ENCODE measurements around the gene VAC14.
"Not testable (repeated sequence)": the region's sequence is repeated elsewhere in the genome, so short reads cannot be mapped to it uniquely, and the experiment has no call there.

VAC14 gene

DNA sequence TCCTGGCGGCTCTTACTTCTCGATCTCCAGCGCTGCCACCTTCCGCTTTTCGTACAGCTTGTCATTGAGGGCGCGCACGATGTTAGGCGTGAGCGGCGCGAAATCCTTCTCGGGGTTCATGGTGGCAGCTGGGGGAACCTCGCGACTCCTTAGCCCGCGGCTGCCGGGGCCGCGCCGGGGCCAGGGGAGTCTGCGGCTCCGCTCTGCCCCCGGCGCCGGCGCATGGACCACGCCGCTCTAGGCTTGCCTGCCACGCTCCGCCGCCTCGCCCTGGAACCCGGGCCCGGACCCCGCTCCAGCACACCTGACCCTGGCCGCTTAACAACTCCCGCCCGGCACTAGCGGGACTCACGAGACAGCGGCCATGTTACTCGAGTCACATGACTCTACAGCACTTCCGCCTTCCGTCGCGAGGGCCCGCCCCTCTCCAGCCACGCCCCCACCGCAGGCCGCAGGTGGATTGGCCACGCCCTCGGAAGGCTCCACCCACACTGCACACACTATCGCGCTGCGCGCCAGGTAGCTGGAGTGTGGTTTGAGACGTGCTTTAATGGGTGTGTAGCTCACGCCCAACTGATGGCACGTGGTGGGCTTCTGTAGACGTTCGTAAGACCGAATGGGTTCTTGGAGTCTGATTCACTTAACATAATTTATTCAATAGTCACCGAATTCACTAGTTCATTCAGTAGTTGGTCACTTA, at the start of gene VAC14:
VAC14 (minus strand) TSS at position 378 of the 700 bp plus-strand sequence; CDS start at position 120, 258 bp downstream.
- peak; percentile 92 to 96 for DNase-seq (ENCODE audit: extremely low read depth in 1 of 2, low read depth in 1 of 2)

DNA sequence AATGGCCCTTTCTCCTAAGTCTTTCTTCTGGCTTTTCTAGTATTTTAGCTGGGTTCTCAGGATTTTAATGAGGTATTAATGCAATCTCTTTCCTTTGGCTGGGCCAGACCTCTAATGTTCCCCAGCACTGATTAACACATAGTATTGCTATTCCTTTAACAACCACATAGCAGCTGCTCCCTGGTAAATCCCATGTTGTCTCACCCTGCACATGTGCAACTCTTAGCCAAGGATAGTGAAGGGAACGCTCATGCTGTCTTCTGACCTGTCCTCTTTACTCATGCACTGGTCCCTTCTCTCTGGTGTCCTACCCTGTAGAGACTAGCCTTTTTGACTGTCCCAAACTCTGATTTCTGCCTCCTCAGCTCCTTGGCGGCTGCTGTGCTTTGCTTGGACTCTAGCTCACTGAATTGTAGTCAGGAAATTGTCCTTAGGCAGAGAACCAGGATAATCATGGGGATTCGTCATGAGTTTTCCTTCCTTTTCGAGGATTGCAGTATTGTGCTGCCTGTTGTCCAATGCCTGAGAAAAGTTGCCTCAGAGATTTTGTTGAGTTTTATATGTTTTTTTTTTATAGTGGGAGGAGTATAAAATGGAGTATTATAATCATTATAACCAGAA, 22.6 kb upstream of the VAC14 start:
- not testable (repeated sequence) for DNase-seq (ENCODE audit: extremely low read depth in 1 of 2, low read depth in 1 of 2)

DNA sequence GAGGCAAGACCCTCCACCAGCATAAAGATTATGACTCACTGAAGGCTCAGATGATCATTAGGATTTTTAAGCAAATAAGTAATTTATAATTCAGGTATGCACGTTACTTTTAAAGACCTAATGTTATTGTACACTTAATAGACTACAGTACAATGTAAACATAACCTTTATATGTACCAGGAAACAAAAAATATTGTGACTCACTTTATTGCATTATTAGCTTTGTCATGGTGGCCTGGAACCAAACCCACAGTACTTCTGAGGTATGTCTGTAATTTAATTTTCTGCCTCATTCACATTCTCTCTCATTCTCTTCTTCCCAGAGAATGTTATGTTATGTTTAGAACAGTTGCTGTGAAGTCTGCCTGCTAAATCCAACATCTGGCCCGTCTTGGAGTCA, 21.8 kb upstream of the VAC14 start:
- not testable (repeated sequence) for DNase-seq (ENCODE audit: extremely low read depth in 1 of 2, low read depth in 1 of 2)

DNA sequence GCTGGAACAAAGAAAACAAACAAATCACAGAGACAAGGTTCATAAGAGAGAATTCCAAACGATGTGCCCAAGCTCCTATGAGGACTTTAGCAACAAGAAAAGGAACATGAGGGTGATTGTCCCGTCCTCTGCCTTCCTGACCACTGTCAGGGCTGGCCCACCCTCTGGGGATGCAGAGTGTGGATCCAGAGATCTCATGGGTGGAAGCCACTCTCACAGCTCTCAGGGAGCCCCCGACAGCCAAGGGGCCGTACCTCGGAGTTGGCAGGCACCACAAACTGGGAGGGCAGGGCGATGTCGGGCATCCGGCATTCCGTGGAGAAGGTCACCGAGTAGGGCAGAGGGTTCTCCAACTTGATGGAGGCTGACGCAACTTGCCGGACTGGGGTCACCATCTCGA, 17.1 kb upstream of the VAC14 start:
- not testable (repeated sequence) for DNase-seq (ENCODE audit: extremely low read depth in 1 of 2, low read depth in 1 of 2)

DNA sequence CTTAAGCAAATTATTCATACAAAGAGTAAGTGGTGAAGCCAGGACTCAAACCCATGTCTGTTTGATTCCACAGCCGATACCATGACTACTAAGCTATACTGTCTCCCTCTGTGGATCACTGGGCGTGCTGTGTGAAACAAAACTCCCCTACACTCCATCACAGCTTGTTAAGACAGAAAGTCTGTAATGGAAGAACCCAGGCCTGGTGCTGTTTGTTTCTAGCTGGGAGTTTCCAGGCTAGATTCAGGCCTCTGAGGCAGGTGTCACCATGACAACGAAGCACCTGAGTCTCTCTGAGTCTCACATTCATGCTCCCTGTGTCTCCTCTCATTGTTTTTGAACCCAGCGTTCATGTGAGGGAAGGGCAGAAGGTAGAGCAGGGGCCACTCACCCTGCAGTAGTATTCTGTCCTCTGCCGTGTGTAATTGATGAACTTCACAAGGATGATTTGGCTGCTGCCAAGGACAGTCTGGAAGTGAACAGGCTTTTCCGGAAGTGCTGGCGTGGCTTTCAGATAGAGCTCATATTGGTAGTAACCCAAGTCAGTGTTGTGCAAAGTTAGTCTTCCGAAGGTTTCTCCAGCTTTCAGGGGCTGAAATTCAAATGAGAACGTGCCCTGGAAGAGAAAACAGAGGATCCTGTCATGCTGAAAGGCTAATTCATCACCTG, 8.6 kb upstream of the VAC14 start:
- DNase-seq (ENCODE audit: extremely low read depth in 1 of 2, low read depth in 1 of 2), result no peak

DNA sequence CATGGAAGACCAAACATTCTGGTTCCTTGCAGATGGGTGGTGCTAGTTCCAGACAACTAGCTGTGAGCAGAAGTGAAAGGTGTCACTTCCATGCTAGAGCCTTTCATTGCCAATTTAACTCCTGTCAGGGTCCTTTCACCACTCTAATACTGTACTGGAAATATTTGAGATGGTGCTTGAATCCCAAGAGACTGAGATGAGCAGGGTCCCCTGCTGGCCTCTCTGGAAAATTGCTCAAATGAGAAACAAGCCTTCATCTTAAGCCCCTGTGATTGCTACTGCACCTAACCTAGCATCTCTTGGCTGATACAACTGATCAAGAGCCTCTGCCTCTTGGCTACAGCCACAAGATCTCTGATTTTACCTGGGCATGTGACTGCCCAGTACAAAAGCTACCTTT, 7.4 kb upstream of the VAC14 start:
- no peak for DNase-seq (ENCODE audit: extremely low read depth in 1 of 2, low read depth in 1 of 2)

DNA sequence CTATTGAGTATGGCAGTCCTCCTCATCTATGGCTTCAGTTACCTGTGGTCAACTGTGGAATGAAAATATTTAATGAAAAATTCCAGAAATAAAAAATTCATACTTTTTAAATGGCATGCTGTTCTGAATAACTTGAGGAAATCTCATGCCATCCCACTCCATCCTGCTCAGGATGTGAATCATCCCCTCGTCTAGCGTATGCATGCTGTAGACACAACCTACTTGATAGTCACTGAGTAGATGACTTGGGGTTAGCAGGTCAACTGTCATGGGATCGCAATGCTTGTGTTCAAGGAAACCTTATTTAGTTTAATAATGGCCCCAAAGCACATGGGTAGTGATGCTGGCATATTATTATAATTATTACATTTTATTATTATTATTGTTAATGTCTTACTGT, 4.8 kb upstream of the VAC14 start:
- DNase-seq (ENCODE audit: extremely low read depth in 1 of 2, low read depth in 1 of 2), result no peak

DNA sequence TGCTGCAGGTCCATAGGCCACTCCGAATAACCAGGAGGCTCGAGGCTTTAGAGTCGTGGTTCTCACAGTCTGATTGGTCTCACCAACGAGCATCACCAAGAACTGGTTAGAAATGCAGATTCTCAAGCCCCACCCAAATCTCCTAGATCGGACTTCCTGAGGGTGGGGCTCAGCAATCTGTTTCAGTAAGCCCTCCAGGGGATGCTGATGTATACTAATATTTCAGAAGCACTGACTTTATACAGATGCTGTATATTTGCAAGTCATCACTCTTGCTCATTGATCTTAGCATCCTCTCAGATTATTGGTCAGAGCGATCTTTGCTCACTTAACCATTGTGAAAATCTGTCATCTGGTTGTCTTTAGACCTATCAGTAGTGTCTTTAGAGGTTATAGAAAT, 4.4 kb upstream of the VAC14 start:
- DNase-seq (ENCODE audit: extremely low read depth in 1 of 2, low read depth in 1 of 2), result no peak

DNA sequence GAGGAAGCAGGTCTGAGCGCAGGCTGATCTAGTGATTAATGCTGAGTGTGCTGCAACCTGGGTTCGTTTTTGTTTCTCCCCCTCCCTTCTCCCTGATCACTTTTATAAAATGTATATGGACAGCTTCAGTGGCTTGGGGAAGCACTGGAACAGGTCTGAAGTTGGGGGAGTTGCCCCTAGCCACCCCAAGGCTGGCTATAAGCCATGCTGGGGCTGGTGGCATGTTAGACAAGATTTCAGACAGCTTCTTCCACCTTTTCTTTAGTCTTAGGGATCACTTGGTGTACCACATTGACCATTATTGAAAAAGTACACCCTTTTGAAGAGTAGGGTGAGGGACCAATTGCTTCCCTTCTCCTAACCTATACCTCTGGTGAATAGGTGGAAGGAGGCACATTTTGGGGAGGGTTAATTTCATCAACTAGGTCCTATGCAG, 3.8 kb upstream of the VAC14 start:
- no peak for DNase-seq (ENCODE audit: extremely low read depth in 1 of 2, low read depth in 1 of 2)

DNA sequence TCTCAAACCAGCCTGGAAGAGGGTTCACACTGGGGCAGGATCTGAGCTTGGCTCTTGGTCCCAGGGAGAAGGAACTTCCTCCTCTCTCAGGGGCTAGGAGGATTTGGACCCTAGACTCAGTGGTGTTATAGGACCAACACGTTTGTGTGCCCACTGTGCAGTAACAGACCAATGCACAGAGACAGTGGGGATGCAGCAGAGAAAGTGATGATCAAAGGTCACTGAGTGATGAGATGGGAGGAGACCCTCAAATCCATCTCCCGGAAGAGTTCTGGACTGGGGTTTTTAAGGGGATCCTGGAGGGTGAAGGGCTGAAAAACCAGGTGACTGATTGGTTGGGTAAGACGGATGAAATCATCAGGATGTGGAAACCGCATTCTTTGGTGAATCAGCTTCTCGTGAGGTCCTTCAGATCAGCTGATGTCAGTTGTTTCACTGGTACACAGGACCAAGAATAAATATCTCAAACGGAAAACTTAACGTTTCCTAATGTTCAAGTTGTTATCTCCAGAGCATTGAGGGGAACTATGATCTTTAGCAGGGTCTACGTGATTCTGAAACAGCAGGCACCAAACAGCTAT, 3.3 kb upstream of the VAC14 start:
- DNase-seq (ENCODE audit: extremely low read depth in 1 of 2, low read depth in 1 of 2), result no peak

DNA sequence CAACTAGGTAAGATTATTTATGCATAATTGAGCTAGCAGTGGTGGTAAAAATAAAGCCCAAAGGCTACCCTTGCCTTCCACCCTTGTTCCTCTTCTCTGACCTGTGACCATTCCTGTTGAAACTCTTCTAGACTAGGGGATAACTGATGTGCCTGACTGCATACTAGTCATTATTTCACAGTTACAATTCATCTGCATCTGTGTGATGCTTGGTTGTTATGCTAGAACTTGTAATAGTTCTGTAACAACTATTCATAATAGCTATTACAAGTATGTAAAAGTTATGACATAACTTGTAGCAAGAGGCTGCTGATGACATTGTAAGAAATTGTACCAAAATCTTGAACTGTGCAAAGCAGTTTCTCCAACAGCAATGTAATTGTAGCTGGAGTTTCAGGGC, 2.4 kb upstream of the VAC14 start:
- DNase-seq (ENCODE audit: extremely low read depth in 1 of 2, low read depth in 1 of 2), result no peak

DNA sequence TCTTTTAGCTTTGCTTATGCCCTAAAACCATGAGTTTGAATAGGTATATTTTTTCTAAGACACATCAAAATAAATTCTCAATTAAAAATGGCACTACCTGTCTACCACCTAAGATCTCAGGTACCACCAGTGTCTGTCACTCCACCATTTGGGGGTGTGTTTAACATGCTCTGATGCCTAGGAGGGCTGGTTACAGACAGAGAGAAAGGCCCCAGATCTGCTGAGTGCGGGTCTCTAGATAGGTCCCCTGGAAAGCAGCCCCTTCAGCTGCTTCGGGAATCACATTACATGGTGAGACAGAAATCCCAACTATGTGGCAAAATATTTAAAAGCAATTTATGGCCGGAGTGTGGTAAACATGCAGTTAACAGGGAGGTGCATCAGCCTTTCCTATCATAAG, 653 bp upstream of the VAC14 start:
- DNase-seq (ENCODE audit: extremely low read depth in 1 of 2, low read depth in 1 of 2), result no peak

DNA sequence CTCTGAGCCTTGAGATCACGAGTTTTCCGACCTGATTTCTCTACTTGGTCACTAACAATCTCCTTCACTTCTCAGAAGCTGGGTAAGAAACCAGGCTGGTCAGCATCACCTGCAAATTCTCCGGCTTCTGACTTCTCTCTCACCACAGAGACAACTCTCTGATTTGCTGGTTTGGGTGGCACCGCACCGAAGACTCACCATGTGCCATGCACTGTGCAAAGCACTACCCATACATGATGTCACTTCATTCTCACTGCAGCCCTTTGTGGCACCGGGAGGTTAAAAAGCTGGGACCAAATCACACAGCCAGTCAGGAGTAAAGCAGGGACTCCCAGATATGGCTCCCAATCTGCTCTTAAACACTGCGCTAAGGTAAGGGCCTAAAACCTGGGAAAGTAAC, 647 bp downstream of the VAC14 start:
- no peak for DNase-seq (ENCODE audit: extremely low read depth in 1 of 2, low read depth in 1 of 2)

DNA sequence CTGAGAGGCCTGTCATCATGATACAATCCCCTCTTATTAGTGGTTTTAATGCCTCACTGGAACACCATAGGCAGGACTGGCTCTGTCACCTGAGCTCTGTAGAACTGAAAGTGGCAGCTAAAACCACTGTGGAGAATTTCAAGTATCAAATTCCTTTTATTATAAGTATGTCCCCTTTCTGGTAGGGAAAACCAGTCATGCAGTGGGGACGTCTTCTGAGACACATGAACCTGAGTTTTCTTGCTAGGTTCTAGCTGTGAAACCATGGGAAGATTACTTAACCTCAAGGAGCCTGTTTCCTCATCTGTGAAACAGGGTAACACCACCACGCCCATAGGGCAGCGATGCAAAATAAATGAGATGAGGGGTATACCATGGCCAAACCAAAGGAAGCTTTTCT, 4.7 kb downstream of the VAC14 start:
- no peak for DNase-seq (ENCODE audit: extremely low read depth in 1 of 2, low read depth in 1 of 2)

DNA sequence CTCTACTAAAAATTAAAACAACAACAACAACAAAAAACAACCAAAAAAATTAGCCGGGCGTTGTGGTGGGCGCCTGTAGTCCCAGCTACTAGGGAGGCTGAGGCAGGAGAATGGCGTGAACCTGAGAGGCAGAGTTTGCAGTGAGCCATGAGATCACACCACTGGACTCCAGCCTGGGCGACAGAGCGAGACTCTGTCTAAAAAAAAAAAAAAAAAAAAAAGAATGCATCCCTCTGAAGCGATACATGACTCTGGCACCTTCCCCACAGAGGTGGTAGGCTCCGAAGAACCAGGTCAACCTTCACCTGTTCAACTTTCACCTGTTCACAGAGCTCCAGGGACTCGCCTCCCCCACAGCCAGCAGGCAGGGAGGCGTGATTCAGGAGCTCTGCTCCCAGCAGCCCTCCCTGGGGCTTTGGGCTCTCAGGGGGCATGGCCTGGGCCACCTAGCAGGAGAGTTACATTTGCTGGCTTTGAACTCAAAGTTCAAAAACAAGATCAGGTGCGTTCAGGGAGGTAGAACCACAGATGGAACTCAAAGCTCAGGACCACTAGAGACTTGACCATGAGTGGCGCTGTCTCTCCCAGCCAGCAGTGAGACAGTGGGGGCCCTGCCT, 5.6 kb downstream of the VAC14 start:
- DNase-seq (ENCODE audit: extremely low read depth in 1 of 2, low read depth in 1 of 2), result no peak

DNA sequence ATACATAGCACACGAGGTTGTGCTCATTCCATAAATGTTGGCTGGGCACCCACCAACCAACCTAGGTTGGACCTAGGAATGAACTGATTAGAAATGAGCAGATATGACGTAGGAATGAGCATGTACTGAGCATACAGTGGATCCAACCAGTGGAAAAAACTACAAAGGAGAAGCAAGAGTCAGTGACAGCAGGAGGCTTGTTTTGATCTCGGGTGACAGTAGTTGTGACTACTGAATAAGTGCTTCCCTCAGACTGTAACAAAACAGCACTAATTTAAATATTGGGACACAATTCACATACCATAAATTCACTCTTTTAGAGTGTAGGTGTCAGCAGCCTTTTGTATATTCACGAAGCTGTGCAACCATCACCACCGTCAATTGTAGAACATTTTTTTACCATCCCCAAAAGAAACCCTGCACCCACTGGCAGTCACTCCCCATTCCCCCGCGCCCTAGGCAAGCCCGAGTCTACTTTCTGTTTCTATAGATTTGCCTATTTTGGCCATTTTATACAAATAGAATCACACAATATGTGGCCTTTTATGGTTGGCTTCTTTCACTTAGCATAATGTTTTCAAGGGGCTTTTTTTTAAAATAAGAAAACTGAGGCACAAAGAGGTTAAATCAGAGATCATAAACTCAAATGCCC, 7.0 kb downstream of the VAC14 start:
- DNase-seq (ENCODE audit: extremely low read depth in 1 of 2, low read depth in 1 of 2), result no peak

DNA sequence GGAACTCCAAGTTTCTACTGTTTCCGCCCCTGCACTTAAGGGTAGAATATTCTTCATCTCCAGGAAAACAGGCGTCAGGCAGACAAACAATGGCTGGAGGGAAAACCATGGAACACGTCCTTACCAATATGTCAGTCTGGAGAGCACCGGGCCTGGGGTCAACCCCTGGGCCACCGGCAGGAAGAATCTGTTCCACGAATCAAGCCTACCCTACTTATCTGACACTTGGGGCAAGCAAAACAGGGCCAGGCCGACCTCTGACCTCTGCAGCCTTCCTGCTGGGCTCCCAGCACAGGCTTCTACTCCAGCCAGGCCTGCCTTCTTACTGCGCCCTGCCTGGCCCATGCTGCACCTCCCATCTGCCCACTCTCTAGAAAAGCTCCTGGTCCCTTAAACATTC, 10.1 kb downstream of the VAC14 start:
- no peak for DNase-seq (ENCODE audit: extremely low read depth in 1 of 2, low read depth in 1 of 2)

DNA sequence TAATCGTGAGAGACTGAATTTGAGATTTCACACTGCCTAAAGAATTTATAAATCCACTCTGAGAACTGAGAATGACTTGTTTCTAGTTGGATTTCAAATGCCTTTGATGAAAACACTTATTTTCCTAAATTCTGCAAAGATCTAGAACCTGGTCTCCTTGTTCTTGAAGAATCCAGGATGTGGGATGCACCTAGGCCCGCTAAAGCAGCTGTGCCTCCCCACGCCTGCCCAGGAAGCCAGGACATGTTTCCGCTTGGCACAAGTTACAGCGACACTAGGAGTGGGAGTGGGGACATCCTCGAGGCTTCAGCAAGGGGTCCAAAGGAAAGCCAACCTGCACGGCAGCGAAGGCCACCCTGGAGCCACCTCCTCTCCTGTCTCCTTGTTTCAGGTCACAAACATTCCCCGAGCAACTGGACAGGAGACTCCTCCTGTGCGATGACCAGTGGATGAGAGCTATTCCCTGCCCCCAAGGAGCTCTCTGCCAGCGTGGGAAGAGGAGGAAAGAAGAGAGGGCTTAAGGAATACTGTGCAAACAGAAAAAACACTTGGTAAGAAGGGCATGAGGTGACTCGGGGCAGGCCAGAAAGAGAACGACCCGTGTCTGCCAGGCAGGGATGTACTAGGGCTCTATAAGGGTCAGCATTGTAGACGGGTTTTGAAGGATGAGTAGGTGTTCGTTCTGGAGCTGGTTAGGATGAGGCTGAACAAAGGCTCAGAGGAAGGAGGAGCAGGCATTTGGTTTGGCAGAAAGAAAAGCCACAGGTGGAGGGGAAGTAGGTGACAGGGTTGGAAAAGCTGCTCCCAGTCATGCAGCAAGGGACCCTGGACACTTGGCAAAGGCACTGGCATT, 11.1 kb downstream of the VAC14 start:
- DNase-seq (ENCODE audit: extremely low read depth in 1 of 2, low read depth in 1 of 2), result no peak

DNA sequence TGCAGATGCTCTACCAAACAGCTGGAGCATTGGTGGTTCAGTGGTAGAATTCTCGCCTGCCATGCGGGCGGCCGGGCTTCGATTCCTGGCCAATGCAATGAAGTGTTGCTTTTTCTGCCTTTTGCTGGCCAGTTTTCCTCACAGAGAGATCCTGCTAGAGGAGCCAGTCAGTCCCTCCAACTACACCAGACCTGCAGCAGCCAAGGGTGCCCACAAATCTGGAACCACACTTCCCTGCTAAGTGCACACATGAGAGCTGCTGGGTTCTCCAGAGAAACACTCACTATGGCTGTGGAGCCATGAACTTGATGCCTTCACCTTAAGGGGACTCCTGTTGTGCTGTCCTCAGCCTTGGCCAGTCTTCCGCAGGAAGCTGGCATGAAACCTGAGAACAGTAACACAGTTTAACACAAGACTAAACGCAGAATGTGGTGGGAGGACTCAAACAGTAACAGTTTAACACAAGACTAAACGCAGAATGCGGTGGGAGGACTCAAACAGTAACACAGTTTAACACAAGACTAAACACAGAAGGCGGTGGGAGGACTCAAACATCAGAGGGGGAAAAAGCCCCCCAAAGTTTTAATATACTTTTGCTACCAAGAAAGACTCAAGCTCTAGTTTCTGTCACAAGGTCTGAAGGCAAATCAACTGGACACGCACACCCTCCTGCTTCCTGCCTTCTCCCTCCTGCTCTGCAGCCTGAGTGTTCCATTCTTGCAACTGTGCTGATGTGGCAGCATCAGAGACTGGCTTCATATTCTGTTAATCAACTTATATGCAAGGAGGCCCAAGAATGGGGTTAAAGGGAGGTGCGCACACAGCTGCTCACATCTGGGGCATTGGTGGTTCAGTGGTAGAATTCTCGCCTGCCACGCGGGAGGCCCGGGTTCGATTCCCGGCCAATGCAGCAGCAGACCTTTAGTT, 12.0 kb downstream of the VAC14 start:
- DNase-seq (ENCODE audit: extremely low read depth in 1 of 2, low read depth in 1 of 2), result no peak

All from activated CD8-positive, alpha-beta memory T cell treated with anti-CD3 and anti-CD28 coated beads for 1 hour (primary cell).